Panc1 (cell line): ENCODE data around the gene PANK4.
A peak's percentile ranks its signal among the peaks of the same experiment; 100 is the strongest.

Experiments
- POLR2AphosphoS5 ChIP-seq: IDR thresholded peaks from 2 replicates; pipeline ENCODE4 v1.6.1; 2012; ENCODE audit warnings: mild to moderate bottlenecking, low read depth, low read length, moderate library complexity
- TF ChIP-seq, protein P1 (sequence below): fragments of 450-650 bp; IDR thresholded peaks from 2 replicates; pipeline ENCODE4 v1.5.1; 2017; ENCODE audit warnings: mild to moderate bottlenecking

DNA sequence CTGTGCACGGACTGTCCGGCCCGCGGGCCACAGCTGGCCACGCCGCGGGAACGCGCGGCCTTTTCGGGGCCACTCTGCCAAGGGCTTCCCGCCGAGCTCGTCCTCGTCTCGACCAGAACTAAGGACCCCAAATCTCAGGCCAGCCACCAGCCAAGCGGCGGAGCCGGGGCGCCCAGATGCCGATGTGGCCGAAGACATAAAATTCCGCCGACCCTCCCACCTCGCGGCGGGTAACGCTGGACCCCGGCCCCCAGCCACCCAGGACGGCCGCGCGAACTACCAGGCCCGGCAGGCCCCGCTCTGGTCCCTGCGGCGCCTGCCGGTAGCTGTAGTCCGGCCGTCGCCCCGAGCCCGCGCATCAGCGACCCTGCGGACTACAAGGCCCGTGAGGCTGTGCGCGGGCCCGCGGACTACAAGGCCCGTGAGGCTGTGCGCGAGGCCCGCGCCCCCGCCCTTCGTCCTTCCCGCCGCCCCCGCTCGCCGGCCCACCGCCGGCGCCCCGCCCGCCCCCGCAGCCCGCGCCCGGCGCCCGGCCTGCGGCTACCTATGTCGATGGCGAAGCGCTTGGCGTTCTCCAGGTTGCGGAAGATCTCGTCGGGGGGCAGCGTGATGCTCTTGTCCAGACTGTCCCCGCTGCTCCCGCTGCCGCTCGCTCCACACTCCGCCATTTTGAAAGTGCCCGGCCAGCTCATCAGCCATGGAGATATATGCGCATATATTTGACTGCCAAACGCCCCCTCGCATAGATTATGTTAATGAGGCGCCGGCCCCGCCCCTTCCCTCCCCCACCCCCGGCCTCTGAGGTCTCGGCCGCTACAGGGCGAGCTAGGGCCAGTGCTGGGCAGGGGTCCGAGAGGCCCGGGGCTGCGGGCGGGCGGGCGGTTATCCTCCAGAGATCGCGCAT is at the start of gene PANK4:
- TF ChIP-seq, protein P1, sequence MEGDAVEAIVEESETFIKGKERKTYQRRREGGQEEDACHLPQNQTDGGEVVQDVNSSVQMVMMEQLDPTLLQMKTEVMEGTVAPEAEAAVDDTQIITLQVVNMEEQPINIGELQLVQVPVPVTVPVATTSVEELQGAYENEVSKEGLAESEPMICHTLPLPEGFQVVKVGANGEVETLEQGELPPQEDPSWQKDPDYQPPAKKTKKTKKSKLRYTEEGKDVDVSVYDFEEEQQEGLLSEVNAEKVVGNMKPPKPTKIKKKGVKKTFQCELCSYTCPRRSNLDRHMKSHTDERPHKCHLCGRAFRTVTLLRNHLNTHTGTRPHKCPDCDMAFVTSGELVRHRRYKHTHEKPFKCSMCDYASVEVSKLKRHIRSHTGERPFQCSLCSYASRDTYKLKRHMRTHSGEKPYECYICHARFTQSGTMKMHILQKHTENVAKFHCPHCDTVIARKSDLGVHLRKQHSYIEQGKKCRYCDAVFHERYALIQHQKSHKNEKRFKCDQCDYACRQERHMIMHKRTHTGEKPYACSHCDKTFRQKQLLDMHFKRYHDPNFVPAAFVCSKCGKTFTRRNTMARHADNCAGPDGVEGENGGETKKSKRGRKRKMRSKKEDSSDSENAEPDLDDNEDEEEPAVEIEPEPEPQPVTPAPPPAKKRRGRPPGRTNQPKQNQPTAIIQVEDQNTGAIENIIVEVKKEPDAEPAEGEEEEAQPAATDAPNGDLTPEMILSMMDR: no peak
- peak; percentile 69 for TF ChIP-seq POLR2AphosphoS5
